GM12801 (cell line): ENCODE results near the gene EML6.

Source experiments
- TF ChIP-seq, protein P1 (sequence below): IDR thresholded peaks from one replicate; pipeline ENCODE4 v1.5.1; 2011; ENCODE audit warnings: control low read depth; ENCODE audit not compliant: insufficient read length; ENCODE audit errors: extremely low read depth

Gene EML6

DNA sequence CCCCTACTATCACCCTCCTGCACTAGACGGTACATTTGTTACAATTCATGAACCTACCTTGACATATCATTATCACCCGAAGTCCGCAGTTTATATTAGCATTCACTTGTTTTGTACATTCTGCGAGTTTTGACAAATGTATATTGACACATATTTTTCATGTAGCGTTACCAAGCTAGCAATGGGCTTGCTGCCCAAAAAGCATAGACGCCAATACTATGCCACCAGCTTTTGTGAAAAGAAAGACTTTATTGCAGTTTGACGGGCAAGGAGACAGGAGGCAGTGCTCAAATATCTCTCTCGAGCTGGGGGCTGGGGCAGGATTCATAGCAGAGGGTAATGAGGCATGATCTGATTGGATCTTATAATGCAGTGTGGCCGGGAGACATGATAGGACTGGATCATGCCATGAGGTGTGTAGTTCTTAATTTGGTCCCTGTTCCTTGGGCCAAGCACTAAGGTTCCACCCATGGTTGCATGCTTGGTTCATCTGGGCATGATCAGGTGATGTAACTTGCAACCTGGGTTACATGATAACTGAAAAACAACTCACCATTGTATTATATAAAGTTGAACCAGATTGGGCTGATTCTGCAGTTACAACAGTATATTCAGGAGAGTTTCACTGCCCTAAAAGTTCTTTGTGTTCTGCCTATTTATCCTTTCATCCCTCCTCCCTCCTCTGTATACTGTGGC is 164.5 kb downstream of the EML6 start:
- TF ChIP-seq, protein P1, sequence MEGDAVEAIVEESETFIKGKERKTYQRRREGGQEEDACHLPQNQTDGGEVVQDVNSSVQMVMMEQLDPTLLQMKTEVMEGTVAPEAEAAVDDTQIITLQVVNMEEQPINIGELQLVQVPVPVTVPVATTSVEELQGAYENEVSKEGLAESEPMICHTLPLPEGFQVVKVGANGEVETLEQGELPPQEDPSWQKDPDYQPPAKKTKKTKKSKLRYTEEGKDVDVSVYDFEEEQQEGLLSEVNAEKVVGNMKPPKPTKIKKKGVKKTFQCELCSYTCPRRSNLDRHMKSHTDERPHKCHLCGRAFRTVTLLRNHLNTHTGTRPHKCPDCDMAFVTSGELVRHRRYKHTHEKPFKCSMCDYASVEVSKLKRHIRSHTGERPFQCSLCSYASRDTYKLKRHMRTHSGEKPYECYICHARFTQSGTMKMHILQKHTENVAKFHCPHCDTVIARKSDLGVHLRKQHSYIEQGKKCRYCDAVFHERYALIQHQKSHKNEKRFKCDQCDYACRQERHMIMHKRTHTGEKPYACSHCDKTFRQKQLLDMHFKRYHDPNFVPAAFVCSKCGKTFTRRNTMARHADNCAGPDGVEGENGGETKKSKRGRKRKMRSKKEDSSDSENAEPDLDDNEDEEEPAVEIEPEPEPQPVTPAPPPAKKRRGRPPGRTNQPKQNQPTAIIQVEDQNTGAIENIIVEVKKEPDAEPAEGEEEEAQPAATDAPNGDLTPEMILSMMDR = no peak

DNA sequence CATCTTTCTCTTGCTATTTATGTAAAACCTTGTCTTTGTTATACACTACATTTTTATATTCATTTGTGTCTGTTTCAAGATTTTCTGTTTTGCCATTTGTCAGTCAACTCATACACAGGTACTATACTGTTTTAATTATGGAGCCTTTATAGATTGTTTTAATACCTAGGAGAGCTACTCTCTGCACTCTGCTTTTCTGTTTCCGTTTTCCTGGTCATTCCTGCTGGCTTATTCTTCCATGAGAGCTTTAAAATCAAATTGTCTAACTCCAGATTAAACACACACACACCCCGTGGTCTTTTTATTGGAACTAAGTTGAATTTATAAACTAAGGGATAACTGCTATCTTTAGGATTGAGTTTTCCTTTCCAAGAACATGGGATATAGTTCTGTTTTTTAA is 165.6 kb downstream of the EML6 start:
- TF ChIP-seq, protein P1 = no peak

DNA sequence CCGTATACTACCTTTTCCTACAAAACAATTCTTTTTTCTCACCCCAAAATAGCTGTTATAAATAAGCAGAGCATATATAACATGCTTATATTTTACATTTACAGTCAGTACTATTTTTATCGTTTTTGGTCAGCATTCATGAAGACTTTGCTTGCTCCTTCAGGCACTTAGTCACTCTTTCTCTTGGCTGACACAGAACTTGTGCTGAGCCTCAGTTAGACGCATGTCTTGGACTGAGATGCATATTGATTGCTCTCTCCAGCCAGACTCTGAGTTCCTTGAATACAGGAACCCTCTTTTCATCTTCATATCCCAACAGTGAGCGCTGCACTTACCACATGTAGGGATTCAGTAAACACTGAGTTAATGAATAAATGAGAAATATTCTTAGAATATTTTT is 168.4 kb downstream of the EML6 start:
- TF ChIP-seq, protein P1 = no peak

DNA sequence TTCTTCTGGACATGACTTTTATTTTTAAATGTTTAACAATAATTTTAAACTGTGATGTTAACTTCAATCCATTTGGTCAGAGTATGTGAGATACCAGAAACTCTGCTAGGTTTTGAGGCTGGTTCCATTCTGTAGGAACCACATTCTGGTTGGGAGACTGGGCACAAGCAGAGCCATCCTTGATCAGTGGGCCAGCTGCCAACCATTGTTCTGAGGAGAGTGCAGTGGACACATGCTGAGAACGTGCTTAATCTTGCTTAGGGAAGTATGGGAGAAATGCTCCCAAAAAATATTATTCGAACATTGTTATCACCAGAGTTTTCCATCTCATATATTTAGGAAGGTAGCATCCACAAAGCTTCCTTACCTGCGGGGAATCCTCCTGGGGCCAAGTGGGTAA is 171.0 kb downstream of the EML6 start:
- TF ChIP-seq, protein P1 = no peak

DNA sequence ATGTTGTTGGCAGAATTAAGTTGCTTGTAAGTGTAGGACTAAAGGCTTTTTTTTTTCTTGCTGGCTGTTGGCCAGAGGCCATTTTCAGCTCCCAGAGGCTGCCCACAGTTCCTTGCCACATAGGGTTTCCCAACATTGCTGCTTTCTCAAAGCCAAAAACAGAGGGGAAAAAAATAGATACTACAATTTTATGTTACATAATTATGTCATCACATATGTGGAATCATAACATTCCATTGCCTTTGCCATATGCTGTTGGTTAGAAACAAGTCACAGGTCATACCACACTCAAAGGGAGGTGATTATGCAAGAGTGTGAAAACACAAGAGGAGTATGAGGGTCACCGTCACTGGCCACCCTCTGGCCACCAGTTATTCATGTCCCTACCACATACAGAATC is 172.3 kb downstream of the EML6 start:
- TF ChIP-seq, protein P1 = no peak

DNA sequence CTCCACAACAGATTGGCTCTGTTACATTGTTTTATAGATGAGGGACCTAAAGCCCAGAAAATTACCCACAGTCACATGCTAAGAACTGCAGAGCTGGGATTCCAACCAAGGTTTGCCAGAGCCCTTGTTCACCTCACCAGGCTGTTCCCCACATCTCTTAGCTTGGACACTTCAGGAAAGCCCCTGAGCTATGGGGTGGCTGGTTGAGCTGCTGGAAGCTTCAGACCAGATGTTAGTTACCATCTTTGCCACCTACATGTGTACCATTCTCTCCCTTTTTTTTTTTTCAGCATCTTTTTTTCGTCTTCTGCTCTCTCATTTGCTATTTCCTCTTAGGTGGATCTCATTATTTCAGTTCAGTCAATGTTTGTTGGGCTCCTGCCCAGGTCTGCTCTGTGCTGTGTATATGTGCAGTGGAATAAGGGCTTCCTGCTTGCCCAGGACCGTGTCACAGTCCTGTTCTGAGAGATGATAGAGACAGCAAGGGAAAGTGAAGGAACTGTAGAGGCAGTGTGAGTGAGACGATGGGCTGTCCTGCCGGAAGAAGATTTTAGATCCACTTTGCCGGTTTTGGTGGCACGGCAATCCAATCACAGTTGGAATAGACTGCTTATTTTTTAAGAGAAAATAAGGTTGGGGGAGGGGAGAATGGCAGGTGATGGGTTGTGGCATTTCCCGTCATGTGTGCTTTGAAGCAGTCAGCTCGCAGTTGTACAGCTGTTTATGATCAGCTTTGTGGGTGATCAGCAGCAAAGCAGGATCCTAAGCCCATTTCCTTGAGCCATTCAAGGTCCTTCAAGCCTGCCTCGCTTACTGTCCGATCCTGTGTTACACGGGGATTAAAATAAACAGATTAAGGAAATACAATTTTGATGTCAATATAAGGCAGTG is 174.2 kb downstream of the EML6 start:
- TF ChIP-seq, protein P1 = no peak

DNA sequence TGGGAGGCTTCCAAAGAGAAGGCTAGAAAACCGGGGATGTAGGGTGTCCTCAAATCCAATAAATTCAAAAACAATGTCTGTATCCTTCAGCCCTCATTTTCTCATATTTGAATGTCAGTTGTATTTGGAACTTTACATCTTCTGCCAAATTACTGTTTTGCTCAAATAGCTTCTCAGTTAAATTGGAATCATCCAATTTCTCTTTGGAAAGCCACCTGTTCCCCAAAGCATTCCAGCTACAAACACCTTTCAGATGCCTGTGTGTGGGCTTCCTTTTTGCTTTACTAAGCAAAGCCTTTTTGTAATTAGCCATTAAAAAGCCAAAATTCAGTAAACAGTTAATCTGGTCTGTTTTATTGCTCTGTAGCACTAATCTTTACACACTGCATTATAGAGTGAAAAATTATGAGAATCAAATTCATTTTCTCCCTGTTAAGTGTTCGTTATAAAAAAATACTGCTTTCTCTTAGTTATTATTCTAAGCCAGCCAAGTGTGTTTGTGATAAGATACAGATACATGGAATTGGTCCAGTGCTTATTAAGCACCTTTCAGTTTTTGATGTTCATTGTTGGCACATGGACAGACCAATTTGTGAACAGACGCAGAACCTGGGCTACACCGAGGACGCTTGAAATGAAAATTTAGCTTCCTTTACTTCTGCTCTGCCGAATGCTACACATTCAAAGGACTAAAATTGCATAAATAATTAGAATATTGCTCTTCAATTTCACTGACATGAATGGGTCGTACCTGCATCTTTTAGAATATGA is 175.2 kb downstream of the EML6 start:
- TF ChIP-seq, protein P1 = no peak
